Putamen (tissue), 1 donor: ENCODE results near the gene MT1B.
"Not testable (repeated sequence)": the region's sequence is repeated elsewhere in the genome, so short reads cannot be mapped to it uniquely, and the experiment has no call there.

ENCODE experiments used
- DNase-seq: peaks from one replicate; pipeline ENCODE4 v3.0.0-alpha.2; 2016; ENCODE audit warnings: low spot score

MT1B gene

DNA sequence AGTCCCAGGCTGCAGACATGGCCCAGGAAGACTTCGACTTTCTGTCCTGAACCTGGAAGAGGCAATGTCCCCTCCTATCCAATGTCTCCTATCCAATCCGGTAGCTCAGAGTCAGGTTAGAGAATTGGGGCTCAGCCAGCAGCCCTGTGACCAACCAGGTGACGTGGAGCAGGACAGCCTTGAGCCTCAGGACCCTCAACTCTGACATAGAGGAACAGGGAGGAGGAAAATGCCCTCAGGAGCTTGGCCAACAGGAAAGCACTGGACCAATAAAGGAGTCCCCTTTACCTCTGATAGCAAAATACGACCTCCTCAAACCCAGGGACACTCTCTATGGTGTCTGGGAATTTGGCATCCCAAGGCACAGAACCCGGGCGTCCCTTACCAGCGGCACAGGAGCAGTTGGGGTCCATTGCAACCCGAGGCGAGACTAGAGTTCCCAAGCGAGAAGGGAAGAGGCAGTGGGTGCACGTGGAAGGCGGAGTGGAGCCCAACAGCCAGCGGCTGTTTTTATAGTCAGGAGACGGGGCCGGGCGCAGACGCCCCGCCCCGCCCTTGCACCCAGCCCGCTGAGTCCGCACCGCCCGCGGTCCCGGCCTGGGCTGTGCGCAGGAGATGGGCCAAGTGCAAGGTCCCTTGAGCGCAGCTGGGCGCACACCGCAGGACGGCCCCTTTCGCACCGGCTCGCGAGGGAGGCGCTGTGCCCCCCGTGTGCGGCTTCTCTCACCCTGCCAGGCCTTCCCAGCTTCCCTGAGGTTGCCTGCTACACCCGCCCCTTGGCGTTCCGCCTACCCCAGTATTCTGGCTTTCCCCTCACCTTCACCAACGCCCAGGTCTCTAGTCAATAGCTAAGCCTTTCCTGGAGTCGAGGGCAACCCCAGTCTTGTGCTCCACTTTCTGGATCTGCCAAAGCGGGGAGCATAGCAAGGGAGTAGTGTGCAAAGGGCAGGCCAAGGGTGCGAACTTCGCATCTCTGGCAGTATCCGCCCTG lies 16.2 kb downstream of the MT1B start, which contains the start of gene MT1G:
TSS of gene MT1G (minus strand) at position 485 of the 991 bp plus-strand sequence. CDS start at position 413, 72 bp downstream.
- no peak for DNase-seq

DNA sequence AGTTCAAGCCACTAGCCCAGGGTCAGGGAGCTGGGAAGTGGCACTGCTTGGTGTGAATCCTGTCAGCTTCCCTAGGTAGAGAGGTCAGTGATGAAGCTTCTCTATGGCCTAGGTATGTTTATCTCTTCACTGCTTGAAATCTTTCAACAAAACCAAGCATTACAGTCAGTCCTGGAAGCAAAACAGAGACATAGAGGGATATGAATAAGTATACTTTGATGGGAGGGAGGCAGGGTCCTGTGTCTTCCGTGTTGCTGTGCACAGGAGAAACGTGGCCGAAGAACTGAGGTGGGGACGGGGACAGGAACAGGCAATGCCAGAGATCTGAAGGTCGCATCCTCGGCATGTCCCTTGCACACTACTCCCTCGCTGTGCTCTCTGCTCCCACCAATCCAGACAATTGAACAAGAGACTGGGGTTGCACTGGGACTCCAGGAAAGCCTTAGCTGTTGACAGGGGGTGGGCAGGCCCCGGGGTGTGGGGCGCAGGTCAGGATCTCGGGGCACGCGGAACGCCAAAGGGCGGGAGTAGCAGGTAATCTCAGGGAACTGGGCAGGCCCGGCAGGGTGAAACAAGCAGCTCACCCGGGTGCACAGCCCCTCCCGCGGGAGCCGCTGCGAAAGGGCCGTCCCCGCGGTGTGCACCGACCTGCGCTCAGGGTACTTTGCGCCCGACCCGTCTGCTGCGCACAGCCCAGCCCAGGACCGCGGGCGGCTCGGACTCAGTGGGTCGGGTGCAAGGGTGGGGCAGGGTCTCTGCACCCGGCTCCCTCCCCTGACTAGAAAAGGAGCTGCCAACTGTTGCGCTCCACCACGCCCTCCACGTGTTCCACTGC lies 17.5 kb downstream of the MT1B start, which contains the start of gene MT1H:
TSS of gene MT1H (plus strand) at position 810 of the 835 bp plus-strand sequence. CDS start 71 bp downstream, outside the sequence.
- DNase-seq: no peak

DNA sequence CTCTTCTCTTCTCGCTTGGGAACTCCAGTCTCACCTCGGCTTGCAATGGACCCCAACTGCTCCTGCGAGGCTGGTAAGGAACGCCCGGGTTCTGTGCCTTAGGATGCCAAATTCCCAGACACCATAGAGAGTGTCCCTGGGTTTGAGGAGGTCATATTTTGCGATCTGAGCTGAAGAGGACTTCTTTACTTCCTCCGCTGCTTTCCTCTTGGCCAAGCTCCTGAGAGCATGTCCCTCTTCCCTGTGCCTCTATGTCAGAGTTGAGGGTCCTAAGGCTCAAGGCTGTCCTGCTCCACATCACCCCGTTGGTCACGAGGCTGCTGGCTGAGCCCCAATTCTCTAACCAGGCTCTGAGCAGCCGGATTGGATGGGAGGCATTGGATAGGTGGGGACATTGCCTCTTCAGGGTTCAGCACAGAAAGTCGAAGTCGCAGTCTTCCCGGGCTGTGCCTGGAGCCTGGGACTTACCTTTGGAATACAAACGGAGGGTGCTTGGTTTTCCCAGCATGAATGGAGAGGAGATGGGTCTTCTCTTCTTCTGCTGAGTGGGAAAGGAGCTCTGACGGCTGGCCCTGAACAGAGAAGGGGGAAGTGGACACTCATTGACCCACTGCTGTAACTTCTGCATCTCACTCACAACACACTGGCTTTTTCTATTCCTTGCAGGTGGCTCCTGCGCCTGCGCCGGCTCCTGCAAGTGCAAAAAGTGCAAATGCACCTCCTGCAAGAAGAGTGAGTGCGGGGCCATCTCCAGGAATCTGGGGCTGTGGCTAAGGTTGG lies 18.3 kb downstream of the MT1B start:
- DNase-seq: no peak

DNA sequence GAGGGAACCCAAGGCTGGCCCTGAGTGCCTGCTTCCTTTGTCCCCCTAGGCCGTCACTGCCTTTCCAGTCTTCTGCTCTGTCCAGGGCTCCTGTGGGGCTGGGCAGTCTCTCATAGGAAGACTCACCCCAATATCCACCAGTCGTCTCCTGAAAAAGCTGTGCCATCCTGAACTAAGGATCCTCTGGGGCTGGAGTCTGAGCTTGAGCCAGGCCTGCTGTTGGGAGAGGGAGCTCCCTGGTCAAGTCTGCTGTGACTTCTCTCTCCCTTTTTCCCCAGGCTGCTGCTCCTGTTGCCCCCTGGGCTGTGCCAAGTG lies 18.9 kb downstream of the MT1B start:
- DNase-seq: no peak

DNA sequence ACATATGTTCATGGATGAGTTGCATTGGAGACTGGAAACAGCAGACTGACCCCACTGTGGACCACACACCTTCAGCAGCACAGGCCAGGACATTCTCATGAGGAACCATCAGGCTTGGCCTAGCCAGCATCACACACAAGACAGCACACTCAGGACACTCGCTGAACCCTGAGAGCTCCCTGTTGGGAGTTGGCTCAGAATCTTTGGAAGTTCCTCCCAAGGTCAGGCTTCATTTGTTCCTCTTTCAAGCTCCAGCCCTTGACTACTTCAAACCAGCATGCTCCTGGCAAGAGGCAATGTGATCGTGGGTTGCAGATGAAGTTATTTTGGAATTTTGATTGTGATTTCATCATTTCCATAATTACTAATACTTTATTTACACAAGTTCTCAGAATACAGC lies 20.0 kb downstream of the MT1B start:
- DNase-seq: not testable (repeated sequence)

DNA sequence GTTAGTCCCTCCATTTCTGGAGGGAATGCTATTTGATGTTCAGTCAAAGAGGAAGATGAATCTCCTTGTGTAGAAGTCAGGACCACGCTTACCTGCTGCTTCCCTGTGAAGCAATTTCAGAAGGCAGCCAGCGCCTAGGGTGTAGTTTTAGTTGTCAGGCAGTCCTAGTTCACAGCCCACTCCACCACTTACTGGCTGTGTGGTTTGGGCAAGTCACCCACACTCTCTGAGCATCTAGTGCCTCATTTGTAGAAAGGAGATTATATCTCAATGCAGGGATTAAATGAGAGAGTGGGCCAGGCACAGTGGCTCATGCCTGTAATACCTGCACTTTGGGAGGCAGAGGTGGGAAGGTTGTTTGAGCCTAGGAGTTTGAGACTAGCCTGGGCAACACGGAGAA lies 20.5 kb downstream of the MT1B start:
- not testable (repeated sequence) for DNase-seq

DNA sequence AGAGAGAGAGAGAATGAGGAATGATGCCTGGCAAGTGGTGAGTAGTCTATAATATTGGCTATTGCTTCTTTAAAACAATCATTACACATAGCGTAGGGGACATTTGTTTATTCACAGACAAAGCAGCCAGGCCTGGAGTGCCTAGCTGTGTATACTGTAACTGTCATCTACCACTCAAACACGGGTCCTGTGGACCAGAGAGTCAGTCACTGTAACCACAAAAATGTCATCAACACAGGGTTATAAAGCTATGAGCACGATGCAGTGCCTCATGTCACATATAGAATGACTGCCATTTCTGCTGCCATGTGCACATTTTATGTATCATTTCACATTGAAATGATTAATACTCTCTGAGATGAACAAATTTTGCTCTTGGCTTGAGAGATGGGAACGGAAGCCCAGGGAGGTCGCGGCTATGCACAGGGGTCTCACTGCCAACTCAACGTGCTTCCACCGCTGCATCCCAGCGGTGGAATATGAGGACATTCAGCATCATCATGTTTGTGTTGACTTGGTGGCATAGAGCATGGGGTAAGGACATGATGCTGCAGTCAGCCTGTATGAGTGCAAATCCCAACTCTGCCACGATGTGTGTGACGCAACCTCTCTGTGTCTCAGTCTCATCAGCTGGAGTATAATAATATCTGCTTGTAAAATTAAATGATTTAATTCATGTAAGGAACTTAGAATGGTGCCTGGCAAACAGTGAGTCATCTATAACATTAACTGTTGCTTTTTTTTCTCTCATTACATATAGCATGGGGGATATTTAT lies 21.3 kb downstream of the MT1B start:
- DNase-seq: no peak

DNA sequence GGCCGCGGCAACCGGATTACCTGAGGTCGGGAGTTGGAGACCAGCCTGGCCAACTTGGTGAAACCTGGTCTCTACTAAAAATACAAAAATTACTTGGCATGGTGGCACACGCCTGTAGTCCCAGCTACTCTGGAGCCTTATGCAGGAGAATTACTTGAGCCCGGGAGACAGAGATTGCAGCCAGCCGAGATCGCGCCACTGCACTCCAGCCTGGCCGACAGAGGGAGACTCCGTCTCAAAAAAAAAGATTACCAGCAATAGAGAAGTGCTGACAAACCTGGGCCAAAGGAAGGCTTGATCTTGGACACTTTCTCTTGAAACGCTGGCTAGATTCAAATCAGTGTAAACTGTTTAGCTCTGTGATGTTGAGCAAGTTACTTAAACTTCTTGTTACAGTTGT lies 22.2 kb downstream of the MT1B start:
- no peak for DNase-seq

DNA sequence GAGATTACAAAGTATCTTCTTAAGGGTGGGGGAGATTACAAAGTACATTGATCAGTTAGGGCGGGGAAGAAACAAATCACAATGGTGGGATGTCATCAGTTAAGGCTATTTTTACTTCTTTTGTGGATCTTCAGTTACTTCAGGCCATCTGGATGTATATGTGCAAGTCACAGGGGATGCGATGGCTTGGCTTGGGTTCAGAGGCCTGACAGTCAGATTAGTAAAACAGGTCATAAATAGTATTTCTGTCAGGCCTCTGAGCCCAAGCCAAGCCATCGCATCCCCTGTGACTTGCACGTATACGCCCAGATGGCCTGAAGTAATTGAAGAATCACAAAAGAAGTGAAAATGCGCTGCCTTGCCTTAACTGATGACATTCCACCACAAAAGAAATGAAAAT lies 22.9 kb downstream of the MT1B start:
- not testable (repeated sequence) for DNase-seq

DNA sequence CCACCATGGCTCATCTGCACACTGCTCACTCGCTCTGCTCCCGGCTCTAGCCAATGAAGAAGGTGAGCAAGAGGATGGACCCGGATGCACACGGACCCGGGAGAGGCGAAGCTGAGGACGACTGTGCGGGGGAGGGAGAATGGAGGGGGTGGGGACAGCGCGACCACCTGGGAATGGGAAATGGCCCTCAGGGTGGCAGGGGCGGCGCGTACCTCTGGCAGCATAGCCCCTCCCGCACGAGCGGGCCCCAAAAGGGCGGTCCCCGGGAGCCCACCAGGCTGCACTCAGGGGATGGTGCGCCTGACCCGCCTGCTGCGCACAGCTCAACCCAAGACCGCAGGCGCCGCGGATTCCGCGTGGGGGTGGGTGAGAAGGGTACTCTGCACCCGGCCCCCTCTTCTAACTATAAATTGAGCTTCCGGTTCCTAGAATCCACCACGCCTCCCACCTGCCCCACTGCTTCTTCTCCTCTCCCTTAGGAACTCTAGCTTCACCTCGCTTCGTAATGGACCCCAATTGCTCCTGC lies 24.1 kb downstream of the MT1B start:
- DNase-seq: no peak

DNA sequence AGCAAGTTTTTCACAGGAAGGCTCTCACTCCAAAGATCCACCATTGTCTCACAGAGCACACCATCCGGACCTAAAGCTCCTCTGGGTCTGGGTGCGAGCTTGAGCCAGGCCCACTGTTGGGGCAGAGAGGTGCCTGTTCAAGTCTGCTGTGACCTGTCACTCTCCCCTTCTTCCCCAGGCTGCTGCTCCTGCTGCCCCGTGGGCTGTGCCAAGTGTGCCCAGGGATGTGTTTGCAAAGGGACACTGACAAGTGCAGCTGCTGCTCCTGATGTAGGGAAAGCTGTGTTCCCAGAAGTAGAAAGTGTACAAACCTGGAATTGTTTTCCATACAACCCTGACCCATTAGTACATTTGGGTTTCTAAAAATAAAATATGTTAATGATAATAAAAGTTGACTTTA lies 25.8 kb downstream of the MT1B start:
- DNase-seq: no peak

DNA sequence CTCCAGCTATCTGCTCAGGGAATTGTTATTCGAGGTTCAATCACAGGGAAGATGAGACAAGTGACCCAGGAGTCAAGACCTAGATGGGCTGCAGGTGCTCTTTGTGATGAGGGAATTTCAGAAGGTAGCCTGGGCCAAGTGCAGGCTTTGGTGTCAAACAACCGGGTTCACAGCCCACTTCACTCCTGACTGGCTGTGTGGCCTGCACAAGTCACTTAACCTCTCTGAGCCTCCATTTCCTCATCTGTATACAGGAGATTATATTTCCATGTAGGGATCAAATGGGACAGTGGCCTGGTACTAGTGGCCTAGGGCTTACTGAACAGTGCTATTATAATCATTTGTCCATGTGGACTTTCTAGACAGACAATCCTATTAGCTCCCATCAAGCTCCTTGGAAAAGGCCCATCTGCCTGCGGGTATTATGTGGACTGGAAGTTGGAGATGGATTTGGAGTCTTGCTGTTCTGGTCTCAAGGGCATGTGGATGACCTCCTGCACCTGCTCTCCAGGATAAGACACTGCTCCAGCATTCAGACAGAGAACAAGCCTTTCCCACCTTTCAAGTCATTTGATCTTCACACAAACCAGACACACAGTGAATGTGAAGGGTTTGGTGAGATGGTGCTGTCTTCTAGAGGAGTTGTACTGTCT lies 27.5 kb downstream of the MT1B start:
- DNase-seq: no peak

DNA sequence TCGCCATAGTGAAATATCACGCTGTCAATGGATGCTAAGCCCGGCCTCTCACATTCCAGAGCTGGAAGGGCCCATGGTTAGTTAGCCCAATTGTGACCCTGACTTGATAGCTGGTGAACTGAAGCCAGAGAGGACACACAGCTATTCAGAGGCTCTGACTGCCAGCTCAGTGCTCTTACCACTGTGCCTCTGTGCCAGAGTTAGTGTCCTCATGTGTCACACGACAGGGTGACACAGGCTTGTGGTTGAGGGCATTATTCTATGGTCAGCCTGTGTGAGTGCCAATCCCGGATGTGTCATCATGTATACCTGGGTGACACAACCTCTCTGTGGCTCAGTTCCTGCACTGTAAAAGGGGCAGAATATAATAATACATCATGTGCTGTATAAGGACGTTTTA lies 28.1 kb downstream of the MT1B start:
- no peak for DNase-seq

DNA sequence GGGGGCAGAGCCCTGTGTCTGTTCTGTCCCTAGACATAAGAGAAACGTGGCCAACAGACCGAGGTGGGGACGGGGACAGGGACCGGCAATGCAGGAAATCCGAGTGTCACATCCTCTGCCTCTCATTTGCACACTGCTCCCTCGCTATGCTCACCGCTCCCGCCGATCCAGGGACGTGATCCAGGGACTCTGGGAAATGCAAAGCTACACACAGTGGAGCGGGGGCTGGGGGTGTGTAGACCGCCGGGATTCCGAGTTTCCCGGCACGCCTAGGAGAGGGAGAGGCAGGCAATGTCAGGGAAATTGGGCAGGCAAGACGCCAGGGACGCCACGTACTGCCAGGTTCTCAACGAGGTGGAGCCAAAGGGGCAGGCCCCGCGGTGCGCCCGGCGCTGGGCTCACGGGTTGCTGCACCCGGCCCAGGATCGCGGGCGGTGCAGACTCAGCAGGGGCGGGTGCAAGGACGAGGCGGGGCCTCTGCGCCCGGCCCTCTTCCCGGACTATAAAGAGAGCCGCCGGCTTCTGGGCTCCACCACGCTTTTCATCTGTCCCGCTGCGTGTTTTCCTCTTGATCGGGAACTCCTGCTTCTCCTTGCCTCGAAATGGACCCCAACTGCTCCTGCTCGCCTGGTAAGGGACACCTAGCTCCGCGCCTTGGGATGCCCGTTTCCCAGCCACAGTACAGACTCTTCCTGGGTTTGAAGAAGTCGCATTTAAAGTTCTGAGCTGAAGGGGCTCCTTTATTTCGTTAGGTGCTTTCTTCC lies 30.4 kb downstream of the MT1B start, which contains the start of gene MT1X:
TSS of gene MT1X (plus strand) at position 532 of the 764 bp plus-strand sequence. CDS start at position 603, 71 bp downstream.
- peak; percentile 89 for DNase-seq

DNA sequence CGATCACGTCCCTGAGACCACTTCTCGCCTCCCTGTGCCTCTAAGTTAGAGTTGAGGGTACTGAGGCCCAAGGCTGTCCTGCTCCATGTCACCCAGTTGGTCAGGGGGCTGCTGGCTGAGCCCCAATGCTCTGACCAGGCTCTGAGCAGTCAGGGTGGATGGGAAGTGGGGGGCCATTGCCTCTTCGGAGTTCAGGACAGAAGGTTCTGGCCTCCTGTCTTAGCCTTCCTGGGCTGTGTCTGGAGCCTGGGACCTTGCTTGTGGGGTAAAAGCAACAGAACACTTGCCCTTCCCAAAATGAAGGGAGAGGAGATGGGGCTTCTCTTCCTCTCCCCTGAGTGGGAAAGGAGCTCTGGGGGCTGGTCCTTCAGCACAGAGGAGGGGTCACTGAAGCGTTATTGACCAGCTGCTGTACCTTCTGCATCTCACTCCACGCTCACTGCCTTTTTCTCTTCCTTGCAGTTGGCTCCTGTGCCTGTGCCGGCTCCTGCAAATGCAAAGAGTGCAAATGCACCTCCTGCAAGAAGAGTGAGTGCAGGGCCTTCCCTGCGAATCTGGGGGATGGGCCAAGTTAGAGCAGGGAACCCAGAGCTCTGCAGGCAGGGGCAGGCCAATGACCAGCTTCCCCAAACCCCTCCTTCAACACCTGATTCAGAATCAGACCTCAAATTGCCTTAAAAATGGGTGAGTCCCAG lies 31.2 kb downstream of the MT1B start:
- DNase-seq: no peak

DNA sequence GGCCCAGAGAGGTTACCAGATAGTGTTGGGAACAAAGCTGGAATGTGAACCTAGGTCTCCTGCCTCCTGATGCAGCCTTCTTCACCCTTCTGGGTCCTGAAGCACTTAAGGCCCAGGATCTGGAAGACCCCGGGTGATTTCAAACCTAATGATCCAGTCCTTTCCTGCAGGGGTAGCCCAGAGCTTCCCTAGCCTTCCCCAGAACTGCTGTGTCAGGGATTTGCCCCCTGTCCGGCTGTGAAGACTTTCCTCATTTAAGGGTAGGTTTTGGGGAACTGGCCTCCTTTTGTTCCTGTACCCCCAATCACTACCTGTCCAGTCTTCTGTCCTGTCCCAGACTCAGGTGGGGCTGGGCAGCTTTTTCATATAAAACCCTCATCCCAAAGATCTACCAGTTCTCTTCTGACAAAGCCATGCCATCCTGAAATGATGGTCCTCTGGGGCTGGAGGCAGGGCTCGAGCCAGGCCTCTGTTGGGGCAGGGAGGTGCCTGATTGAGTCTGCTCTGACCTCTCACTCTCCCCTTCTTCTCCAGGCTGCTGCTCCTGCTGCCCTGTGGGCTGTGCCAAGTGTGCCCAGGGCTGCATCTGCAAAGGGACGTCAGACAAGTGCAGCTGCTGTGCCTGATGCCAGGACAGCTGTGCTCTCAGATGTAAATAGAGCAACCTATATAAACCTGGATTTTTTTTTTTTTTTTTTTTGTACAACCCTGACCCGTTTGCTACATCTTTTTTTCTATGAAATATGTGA lies 31.9 kb downstream of the MT1B start:
- no peak for DNase-seq

DNA sequence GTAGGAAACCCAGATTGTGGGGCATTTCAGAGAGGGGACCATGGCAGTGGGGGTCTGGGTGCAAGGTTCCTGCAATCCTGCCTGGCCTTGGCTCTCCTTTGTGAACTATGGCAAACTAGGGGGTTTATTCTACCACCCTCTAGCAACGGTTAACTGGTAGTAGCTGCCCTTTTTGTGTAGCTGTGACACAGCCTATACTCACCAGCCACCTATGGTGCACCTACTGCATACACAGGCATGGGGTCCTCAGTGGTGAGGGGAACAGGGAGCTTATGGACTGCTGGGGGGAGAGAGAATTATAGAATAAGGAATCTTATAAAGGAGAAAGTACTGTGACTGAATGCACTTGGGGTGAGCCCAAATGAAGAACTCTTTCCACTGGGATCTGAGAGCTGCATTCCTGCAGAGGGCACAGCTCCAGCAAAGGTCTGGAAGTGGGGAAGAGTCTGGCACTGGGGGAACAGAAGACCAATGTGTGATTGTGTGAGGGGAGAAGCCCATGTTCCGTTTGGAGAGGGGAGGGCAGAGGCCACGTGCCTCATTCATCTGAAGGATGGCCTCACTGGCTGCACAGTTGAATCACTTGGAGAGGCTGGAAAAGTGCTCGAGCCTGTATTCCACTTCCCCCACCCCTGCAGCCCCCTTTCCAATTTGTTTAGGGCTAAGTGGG lies 32.7 kb downstream of the MT1B start:
- no peak for DNase-seq
